IMR-90 (cell line): ENCODE data around the gene CEP20. TPM values are rescaled to one million over a fixed set of nuclear protein-coding genes. Genes with fewer than 3 reads are reported as not detected.

Experiments used
- ATAC-seq: fragments of 200-7000 bp; cut with Tn5 transposase; 2 replicates; pipeline ENCODE4 v1.9.1; 2020; ENCODE audit warnings: low read depth, mild to moderate bottlenecking, moderate library complexity
- BruUV-seq: library from RNA; stranded (reverse); fragments of 400-500 nt; replicated peaks from 2 replicates; lab custom pipeline; 2021; lab: Mats Ljungman, UMichigan
- CTCF ChIA-PET: fragments of 300-600 bp; formaldehyde crosslinking; extraction: SDS; loops from one replicate; lab custom pipeline; 2021; ENCODE audit warnings: antibody characterized with exemption; lab: Yijun Ruan, JAX
- POLR2A ChIA-PET: fragments of 300-600 bp; sonication (Branson Sonifier 250); formaldehyde crosslinking; loops from one replicate; lab custom pipeline; 2022; ENCODE audit warnings: antibody characterized with exemption; ENCODE audit not compliant: unreplicated experiment; lab: Charles Lee
- DNase-seq: peaks from one replicate; pipeline ENCODE4 v3.0.0; 2013
- H2AFZ ChIP-seq: replicated peaks from 2 replicates; pipeline ENCODE3; 2013; ENCODE audit warnings: low read length, mild to moderate bottlenecking; ENCODE audit not compliant: poor library complexity
- H2AK5ac ChIP-seq: 2 replicates; pipeline ENCODE4 v1.6.1; 2013; ENCODE audit warnings: low read depth, low read length, inconsistent platforms
- H2AK9ac ChIP-seq: replicated peaks from 2 replicates; pipeline ENCODE3; 2013; ENCODE audit warnings: mild to moderate bottlenecking, low read depth, low read length, moderate library complexity; ENCODE audit not compliant: poor library complexity
- H2BK120ac ChIP-seq: 2 replicates; pipeline ENCODE4 v1.6.1; 2013; ENCODE audit warnings: low read depth, low read length, inconsistent platforms
- H2BK15ac ChIP-seq: 3 replicates; pipeline ENCODE4 v1.6.1; 2013; ENCODE audit warnings: low read depth, low read length, inconsistent platforms
- H2BK20ac ChIP-seq: 2 replicates; pipeline ENCODE4 v1.6.1; 2013; ENCODE audit warnings: low read depth, mild to moderate bottlenecking, inconsistent platforms, low read length, moderate library complexity
- H2BK5ac ChIP-seq: 2 replicates; pipeline ENCODE4 v1.6.1; 2013; ENCODE audit warnings: mild to moderate bottlenecking, low read depth, low read length, inconsistent platforms; ENCODE audit not compliant: poor library complexity, severe bottlenecking
- H3K14ac ChIP-seq: replicated peaks from 2 replicates; pipeline ENCODE4 v1.6.1; 2013; ENCODE audit warnings: low read depth, low read length, inconsistent platforms
- H3K18ac ChIP-seq: 2 replicates; pipeline ENCODE4 v1.6.1; 2013; ENCODE audit warnings: low read depth, low read length, control low read depth
- H3K23ac ChIP-seq: 2 replicates; pipeline ENCODE4 v1.6.1; 2013; ENCODE audit warnings: low read depth, low read length, inconsistent platforms
- H3K27ac ChIP-seq: 2 replicates; pipeline ENCODE4 v1.5.1; 2013; ENCODE audit warnings: mild to moderate bottlenecking, control low read depth, low read length; ENCODE audit not compliant: insufficient read depth
- H3K27me3 ChIP-seq: 2 replicates; pipeline ENCODE4 v1.6.1; 2013; ENCODE audit warnings: low read length; ENCODE audit not compliant: control insufficient read depth, insufficient read depth
- H3K36me3 ChIP-seq: 2 replicates; pipeline ENCODE4 v1.6.1; 2013; ENCODE audit warnings: low read length, mixed read lengths; ENCODE audit not compliant: control insufficient read depth, insufficient read depth
- H3K4ac ChIP-seq: 2 replicates; pipeline ENCODE4 v1.6.1; 2013; ENCODE audit warnings: low read depth, low read length, inconsistent platforms
- H3K4me1 ChIP-seq: 2 replicates; pipeline ENCODE4 v1.6.1; 2013; ENCODE audit warnings: low read length, mixed read lengths; ENCODE audit not compliant: control insufficient read depth, insufficient read depth
- H3K4me2 ChIP-seq: 2 replicates; pipeline ENCODE4 v1.6.1; 2013; ENCODE audit warnings: low read depth, mild to moderate bottlenecking, control low read depth, low read length, moderate library complexity
- H3K4me3 ChIP-seq: 2 replicates; pipeline ENCODE4 v1.5.1; 2013; ENCODE audit warnings: low read depth, mild to moderate bottlenecking, control low read depth, low read length, moderate library complexity; ENCODE audit not compliant: insufficient read depth
- H3K56ac ChIP-seq: 2 replicates; pipeline ENCODE4 v1.6.1; 2013; ENCODE audit warnings: low read length, inconsistent platforms; ENCODE audit not compliant: insufficient read depth; ENCODE audit errors: extremely low read depth
- H3K79me1 ChIP-seq, 2 experiments: 2 replicates each; pipeline ENCODE4 v1.6.1; 2013; ENCODE audit warnings: low read length in 2 of 2, inconsistent platforms in 1 of 2, low read depth in 1 of 2
- H3K9ac ChIP-seq: 2 replicates; pipeline ENCODE4 v1.6.1; 2013; ENCODE audit warnings: low read depth, low read length, control low read depth
- H3K9me1 ChIP-seq: 2 replicates; pipeline ENCODE4 v1.6.1; 2013; ENCODE audit warnings: low read length, inconsistent platforms; ENCODE audit not compliant: insufficient read depth
- H3K9me3 ChIP-seq: 2 replicates; pipeline ENCODE4 v1.6.1; 2013; ENCODE audit warnings: low read length; ENCODE audit not compliant: control insufficient read depth, insufficient read depth
- H4K20me1 ChIP-seq: 2 replicates; pipeline ENCODE4 v1.6.1; 2013; ENCODE audit warnings: low read length, inconsistent platforms; ENCODE audit not compliant: insufficient read depth
- H4K5ac ChIP-seq: 2 replicates; pipeline ENCODE4 v1.6.1; 2013; ENCODE audit warnings: mild to moderate bottlenecking, low read depth, low read length, control low read depth
- H4K8ac ChIP-seq, 2 experiments: 2 replicates each; pipeline ENCODE4 v1.6.1; 2013; ENCODE audit warnings: low read depth in 2 of 2, low read length in 2 of 2, control low read depth in 1 of 2, inconsistent platforms in 1 of 2
- H4K91ac ChIP-seq: 2 replicates; pipeline ENCODE4 v1.6.1; 2013; ENCODE audit warnings: low read depth, low read length, inconsistent platforms; ENCODE audit not compliant: insufficient read depth
- ELK1 ChIP-seq: fragments of 150-350 bp; IDR thresholded peaks from 2 replicates; pipeline ENCODE4 v1.6.1; 2016; ENCODE audit warnings: low read depth, mild to moderate bottlenecking, low read length, moderate library complexity, borderline replicate concordance
- MAFK ChIP-seq: IDR thresholded peaks from 2 replicates; pipeline ENCODE4 v1.6.1; 2012; ENCODE audit warnings: low read depth, low read length, improper control_type of control experiment
- POLR2A ChIP-seq: IDR thresholded peaks from 2 replicates; pipeline ENCODE4 v1.6.1; 2012; ENCODE audit warnings: mild to moderate bottlenecking, low read depth, low read length
- WGBS, 2 experiments: methylation state at CpG; one replicate each; pipeline versions ENCODE4 v1.1.5 to v1.1.7; 2013; ENCODE audit warnings: missing lambda C conversion rate in 2 of 2; ENCODE audit not compliant: insufficient read length in 1 of 2; ENCODE audit errors: extremely low coverage in 2 of 2; 5-methylcytosine and 5-hydroxymethylcytosine counted together
- dilution Hi-C: fragments of 300-500 bp; cut with HindIII; formaldehyde crosslinking; loops from one replicate; pipeline ENCODE4 v1.14.3; 2018; ENCODE audit warnings: low sequenced_read_pairs; ENCODE audit not compliant: unreplicated experiment
- in situ Hi-C: fragments of 300-500 bp; cut with MboI; formaldehyde crosslinking; loops from 3 replicates; pipeline ENCODE4 v1.14.3; 2019; ENCODE audit warnings: low sequenced_read_pairs, inconsistent platforms, mixed read lengths
- intact Hi-C: fragments of 100-400 bp; cut with micrococcal nuclease; formaldehyde crosslinking; loops from 2 replicates; pipeline ENCODE4 v1.10.0; 2022
- polyA plus RNA-seq, 3 experiments: library from polyadenylated mRNA; depleted of rRNA; stranded (reverse); fragments of >200 nt; gene quantifications; 2 replicates each; pipeline ENCODE4 v1.2.3, GENCODE V29; 2012; ENCODE audit warnings: low replicate concordance in 1 of 3
- total RNA-seq: library from RNA; depleted of rRNA; stranded (reverse); fragments of >200 nt; gene quantifications from 2 replicates; pipeline ENCODE4 v1.2.3, GENCODE V29; 2012

Gene CEP20
- total and polyA plus RNA-seq, 2 of the 4 experiments (the other 2 are of a cell fraction): 28.8 to 40.1 TPM

GRCh38 chr16:15882563-15882962, 5.8 kb downstream of the CEP20 start:
- Histone ChIP-seq H3K18ac (no peak overlapping the region), H4K20me1 (no peaks in the 10 kb centered on the region; the same call in 1 of the 2 replicates), H4K8ac (no peak overlapping the region), H4K5ac (no peak overlapping the region), H3K4me3 (no peak overlapping the region), H3K23ac (no peak overlapping the region), H4K91ac (no peak overlapping the region), H3K4ac (no peak overlapping the region), H3K79me1 (peaks cover 46 to 82% of the 10 kb centered on the region in 2 experiments), H2BK20ac (no peak overlapping the region), H3K27me3 (no peaks in the 10 kb centered on the region), H3K9ac (no peak overlapping the region), H3K56ac (no peak overlapping the region), H3K9me1 (peaks cover 17% of the 10 kb centered on the region), H2BK15ac (no peak overlapping the region), H3K9me3 (no peaks in the 10 kb centered on the region), H3K4me1 (peaks cover 28% of the 10 kb centered on the region), H2AK9ac (no peak overlapping the region), H2BK5ac (no peak overlapping the region), H2AFZ (no peak overlapping the region), H3K4me2 (no peak overlapping the region), H3K14ac (no peak overlapping the region), H3K36me3 (peaks cover 22% of the 10 kb centered on the region), H3K27ac (no peak overlapping the region), H2AK5ac (no peak overlapping the region), H2BK120ac (no peak overlapping the region)
- ChIA-PET POLR2A (no interaction called here), CTCF (no interaction called here)
- dilution Hi-C loops (no loop called here), in situ Hi-C loops (loop anchor here (25.0 kb wide), 1 partner anchor 130 kb away; no protein-coding TSS in a partner anchor), intact Hi-C loops (no loop called here)
- no peak for ATAC-seq
- no CpG with 5 or more reads among the region's 3 CpGs for WGBS, 2 experiments
- TF ChIP-seq POLR2A: no peak
- no peak for TF ChIP-seq ELK1
- no peak for TF ChIP-seq MAFK
- BruUV-seq: no TSS peak
- DNase-seq: no peak
